Activated naive CD8-positive, alpha-beta T cell treated with anti-CD3 and anti-CD28 coated beads, Interleukin-2, amount 50 U/mL, for 16 hours (primary cell): ENCODE results near the gene PCMTD2.

ENCODE experiments used
- DNase-seq: peaks from one replicate; pipeline ENCODE4 v3.0.0-alpha.2; 2020; ENCODE audit warnings: low read depth, low spot score

The PCMTD2 gene

GRCh38 chr20:64256282-64256935 is 861 bp downstream of the PCMTD2 start:
- DNase-seq = no peak

- no peak for DNase-seq
Measured at GRCh38 chr20:64257107-64257757, 1.7 kb downstream of the PCMTD2 start.

DNA sequence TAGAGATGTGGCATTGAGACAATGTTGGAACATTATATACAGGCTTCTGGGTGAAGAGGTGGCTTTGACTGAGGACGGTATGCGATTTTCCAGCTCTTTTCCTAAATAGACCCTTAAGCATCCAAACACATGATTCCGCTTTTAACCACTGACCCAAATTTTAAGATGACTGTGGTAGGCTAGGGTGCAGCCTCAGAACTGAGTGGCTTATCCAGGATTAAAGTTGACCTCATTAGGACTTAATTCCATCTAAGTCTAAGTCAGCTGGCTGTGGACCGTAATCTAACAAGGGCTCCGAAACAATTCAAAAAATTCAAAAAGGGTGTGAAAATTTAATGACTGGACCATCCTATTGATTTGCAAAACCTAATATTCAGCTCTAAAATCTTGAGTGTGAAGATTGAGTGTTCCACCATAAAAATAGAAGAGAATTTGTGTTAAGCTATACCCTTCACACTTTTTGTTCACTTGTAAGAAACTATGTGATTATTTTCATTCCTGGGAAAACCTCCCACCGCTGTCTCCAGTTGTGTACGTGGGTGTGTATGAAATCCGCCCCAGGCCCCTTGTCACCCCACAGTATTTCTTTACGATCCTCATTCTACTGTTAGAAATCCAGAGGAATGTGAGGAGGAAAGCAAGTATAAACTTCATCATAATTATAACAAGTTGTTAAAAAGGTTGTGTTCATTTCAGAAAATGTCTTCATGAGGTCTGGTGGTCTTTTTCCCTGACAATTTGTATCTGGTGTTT is 2.7 kb downstream of the PCMTD2 start:
- DNase-seq = no peak

DNA sequence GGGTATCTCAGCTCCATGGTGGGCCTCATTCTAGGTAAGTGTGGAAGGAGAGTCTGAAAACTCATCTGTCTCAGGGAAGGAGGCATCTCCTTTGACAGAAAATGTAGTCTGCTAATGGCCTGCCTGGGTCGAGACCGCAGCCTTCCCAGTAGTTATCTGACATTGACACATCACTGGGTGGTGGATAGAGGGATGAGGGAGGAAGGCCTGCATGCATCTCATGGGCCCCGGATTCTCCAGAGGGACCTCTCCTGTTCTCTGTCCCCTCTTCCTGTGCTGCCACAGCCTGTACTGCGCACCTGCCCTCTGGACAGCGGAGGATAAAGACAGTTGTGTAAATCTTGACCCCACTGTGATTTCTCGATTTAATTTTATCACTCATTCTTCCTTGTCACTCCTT is 4.7 kb downstream of the PCMTD2 start:
- no peak for DNase-seq

- no peak for DNase-seq
Measured at GRCh38 chr20:64261138-64261537, 5.6 kb downstream of the PCMTD2 start.

- DNase-seq = no peak
Measured at GRCh38 chr20:64264091-64264490, 8.5 kb downstream of the PCMTD2 start.

- no peak for DNase-seq
Measured at GRCh38 chr20:64265201-64265600, 9.7 kb downstream of the PCMTD2 start.

- no peak for DNase-seq
Measured at GRCh38 chr20:64266988-64267387, 11.4 kb downstream of the PCMTD2 start.

DNA sequence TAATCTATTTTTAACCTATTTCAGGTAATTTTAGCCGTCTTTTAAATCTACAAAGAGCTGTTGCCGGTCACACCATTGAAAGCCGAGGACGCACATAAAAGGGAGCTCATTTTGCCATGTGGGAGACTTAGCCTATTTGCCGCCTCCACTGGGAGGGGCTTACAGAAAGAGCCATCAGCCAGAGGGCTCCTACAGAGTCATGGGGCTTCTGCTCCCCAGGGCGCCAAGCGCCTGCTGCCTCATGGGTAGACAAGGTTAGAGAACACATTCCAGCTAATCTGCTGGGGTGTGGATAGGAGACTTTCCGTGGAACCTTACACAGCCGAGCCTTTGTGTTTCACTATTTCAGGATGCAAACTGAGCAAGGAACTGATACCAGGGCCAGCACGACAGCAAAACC is 12.6 kb downstream of the PCMTD2 start:
- no peak for DNase-seq

DNA sequence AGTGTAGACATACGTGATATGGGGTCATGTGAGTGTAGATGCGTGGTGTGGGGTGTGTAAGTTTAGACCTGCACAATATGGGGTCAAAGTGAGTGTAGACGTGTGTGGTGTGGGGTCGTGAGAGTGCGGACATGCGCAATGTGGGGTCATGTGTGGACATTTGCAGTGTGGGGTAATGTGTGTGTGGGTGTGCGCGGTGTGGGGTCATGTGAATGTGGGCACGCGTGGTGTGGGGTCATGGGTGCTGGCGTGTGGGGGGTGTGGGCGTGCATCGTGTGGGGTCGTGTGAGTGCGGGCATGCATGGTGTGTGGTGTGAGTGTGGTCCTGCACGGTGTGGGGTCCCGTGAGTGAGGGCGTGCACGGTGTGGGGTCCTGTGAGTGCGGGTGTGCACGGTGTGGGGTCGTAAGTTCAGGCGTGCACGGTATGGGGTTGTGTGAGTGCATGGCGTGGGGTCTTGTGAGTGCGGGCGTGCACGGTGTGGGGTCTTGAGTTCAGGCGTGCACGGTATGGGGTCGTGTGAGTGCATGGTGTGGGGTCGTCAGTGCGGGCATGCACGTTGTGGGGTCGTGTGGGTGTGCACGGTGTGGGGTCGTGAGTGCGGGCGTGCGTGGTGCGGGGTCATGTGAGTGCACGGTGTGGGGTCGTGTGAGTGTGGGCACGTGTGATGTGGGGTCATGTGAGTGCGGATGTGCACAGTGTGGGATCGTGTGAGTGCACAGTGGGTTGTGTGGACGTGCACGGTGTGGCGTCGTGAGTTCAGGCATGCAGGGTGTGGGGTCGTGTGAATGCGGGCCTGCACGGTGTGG is 14.3 kb downstream of the PCMTD2 start:
- no peak for DNase-seq

- DNase-seq = no peak
Measured at GRCh38 chr20:64271636-64272035, 16.1 kb downstream of the PCMTD2 start.

- no peak for DNase-seq
Measured at GRCh38 chr20:64273109-64273508, 17.6 kb downstream of the PCMTD2 start.

- DNase-seq = no peak
Measured at GRCh38 chr20:64276817-64277216, 21.3 kb downstream of the PCMTD2 start.

DNA sequence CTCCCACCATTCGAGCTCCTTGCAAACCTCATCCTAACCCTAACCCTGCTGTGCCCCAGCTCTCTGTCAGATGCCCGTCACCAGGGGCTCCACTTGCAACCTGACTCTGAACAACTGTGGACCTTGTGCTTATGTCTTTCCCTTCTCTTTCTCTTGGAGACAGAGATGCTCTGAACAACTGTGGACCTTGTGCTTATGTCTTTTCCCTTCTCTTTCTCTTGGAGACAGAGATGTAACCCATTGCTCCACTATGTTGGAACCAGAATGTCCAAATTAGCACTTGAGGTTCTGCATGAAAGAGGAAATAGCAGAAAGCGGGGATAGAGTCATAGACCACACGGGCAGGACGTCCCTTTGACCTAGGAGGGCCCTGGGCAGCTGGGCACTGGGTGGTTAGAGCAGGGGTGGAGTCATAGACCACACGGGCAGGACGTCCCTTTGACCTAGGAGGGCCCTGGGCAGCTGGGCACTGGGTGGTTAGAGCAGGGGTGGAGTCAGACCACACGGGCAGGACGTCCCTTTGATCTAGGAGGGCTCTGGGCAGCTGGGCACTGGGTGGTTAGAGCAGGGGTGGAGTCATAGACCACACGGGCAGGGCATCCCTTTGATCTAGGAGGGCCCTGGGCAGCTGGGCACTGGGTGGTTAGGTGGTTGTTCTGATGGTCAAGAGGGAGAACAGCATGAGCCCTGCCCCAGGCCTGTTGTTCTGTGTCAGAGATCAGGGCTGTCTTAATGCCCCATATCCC is 22.2 kb downstream of the PCMTD2 start:
- DNase-seq = no peak

DNA sequence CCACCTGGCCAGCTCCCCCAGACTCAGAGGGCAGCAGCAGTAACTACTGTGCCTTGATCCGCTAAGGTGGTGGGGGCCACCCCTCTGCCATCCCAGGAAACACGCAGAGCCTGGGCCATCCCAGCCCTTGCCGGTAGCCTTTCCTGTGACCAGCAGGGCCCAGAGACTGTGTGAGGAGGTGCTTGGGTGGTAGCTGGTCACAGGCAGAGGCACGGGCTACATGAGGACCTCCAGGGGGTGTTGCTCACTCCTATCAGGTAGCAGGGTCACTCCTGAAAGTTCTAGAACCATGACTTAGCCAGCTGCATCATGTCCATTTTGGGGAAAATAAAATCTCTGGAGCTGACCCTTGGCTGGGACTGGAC is 22.8 kb downstream of the PCMTD2 start:
- no peak for DNase-seq

GRCh38 chr20:64279826-64280459 is 24.4 kb downstream of the PCMTD2 start:
- DNase-seq = no peak

DNA sequence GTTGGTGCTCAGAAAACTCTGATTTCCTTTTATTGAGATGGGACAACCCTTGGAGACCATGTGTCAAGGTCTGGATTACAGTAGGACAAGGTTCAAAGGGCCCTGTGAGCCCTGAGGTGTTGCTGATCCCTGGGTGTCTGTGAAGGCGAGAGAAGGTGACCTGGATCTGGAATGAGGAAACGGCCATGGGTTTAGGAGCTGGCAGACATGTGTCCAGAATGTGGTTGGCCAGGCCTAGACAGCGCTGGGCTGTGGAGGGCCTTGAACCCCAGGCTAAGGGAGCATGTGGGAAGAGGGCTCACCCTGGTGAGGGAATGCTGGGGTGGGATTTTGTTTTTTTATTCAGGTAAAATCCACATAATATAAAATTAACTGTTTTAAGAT is 24.9 kb downstream of the PCMTD2 start:
- no peak for DNase-seq

GRCh38 chr20:64283646-64284045 is 28.1 kb downstream of the PCMTD2 start:
- DNase-seq = no peak

DNA sequence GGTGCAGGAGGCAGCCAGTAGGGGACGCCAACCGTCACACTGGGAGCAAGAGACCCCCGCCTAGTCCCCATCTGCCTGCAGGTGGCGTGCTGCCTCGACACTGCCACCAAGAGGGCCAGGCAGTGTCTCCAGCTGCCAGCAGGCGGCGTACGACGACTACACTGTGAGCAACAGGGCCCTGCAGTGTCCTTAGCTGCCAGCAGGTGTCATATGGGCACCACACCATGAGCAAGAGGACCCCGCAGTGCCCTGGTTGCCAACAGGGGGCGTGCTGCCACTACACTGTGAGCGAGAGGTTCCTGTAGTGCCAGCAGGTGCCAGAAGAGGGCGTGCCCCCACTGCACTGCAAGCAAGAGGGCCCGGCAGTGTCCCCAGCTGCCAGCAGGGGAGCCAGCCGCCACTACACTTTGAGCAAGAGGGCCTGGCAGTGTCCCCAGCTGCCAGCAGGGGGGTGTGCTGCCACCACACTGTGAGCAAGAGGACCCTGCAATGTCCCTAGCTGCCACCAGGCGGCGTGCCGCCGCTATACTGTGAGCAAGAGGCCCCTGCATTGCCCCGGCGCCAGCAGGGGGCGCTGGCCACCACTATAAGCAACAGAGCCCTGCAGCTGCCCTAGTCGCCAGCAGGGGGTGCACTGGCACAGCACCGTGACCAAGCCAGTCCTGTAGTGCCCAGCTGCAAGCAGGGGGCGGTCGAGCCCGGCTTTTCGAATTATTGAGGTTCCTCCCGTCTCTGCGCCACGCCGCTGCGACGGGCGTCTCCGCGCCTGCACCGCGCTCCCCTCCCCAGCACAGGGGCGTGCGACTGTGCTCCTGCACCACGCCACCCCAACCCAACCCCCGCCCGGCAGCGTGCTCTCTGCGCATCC is 30.3 kb downstream of the PCMTD2 start:
- DNase-seq = peak; percentile 63
